Effector memory CD8-positive, alpha-beta T cell (primary cell): ENCODE results near the gene RASSF4.
A peak's percentile ranks its signal among the peaks of the same experiment; 100 is the strongest.

Experiments
- ATAC-seq: fragments of 150-1000 bp; cut with Tn5 transposase; replicated peaks from 2 replicates; pipeline ENCODE4 v1.10.0; 2021; ENCODE audit warnings: mild to moderate bottlenecking, moderate library complexity
- DNase-seq, 3 experiments: peaks; one replicate each; pipeline ENCODE4 v3.0.0; 2021
- H3K27ac Mint-ChIP-seq, 2 donors: one replicate each; pipeline ENCODE4 v1.8.0; 2022; ENCODE audit warnings: mild to moderate bottlenecking in 2 of 2, mixed read lengths in 2 of 2, moderate library complexity in 2 of 2
- H3K27me3 Mint-ChIP-seq, 2 donors: one replicate each; pipeline ENCODE4 v1.8.0; 2022; ENCODE audit warnings: mixed read lengths in 2 of 2
- H3K36me3 Mint-ChIP-seq: one replicate; pipeline ENCODE4 v1.8.0; 2022; ENCODE audit warnings: mild to moderate bottlenecking, moderate library complexity, mixed read lengths; ENCODE audit not compliant: insufficient read depth
- H3K4me1 Mint-ChIP-seq, 2 donors: one replicate each; pipeline ENCODE4 v1.8.0; 2022; ENCODE audit warnings: low read depth in 2 of 2, mixed read lengths in 2 of 2
- H3K4me3 Mint-ChIP-seq, 2 donors: one replicate each; pipeline ENCODE4 v1.8.0; 2022; ENCODE audit warnings: mild to moderate bottlenecking in 2 of 2, mixed read lengths in 2 of 2, moderate library complexity in 2 of 2
- H3K9me3 Mint-ChIP-seq, 2 donors: one replicate each; pipeline ENCODE4 v1.8.0; 2022; ENCODE audit warnings: mixed read lengths in 2 of 2

The RASSF4 gene

DNA sequence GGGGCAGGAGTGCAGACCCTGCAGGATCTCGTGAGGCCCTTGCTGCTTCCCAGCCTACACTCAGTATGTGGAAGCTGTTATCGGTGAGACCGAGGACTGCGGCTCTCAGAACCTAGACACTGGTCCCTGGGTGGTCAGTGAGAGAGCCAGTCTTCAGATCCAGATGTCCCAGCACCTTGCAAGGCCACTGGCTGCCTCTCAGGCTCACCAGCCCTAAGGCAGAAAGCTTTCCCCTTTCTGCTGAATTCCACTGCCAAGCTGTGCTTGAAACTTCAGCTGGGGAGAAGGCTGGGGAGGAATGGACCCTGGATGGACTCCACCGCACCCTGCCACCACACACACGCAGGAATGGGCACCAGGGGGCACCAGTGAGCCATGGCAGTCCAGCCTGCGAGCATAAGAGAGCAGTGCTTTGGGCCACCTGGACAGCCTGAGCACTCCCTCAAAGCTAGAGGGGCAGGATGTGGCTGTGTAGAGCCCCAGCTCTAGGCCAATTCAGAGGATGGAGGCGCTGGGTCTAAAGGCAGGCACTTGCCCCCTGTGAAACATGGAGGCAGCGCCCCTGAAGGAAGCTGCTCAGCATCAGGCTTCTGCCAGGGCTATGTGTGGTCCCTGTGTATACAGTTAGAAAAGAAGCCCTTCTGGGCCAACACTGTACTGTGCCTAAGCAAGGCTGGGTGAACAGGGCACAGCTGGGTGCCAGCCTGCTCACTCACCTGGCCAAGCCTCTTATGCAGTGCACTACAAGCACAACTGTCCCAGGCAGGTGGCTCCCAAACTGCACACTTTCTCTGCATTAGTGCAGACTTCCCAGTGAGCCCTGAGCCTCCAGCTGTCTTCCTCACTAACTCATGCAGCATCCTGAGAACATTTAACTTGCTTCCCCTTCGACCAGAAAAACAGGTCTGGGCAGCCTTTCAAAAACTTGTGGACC, 26.8 kb upstream of the RASSF4 start:
- peak; percentile 97 for ATAC-seq
- no peaks in the 10 kb centered on the region for H3K36me3 Mint-ChIP-seq

GRCh38 chr10:44933451-44934321, 25.9 kb upstream of the RASSF4 start:
- Mint-ChIP-seq H3K36me3 (no peaks in the 10 kb centered on the region), H3K4me1 (peaks cover 0 to 11% of the 10 kb centered on the region in 2 donors), H3K4me3 (no peak overlapping the region), H3K27me3 (peaks cover 0 to 14% of the 10 kb centered on the region in 2 donors), H3K27ac (no peak overlapping the region), H3K9me3 (no peaks in the 10 kb centered on the region)
- DNase-seq (no peak), ATAC-seq (no peak)

More for the DNA sequence above, 26.8 kb upstream of the RASSF4 start:
- no peak overlapping the region for H3K27ac Mint-ChIP-seq
- H3K27me3 Mint-ChIP-seq = peaks cover 0 to 12% of the 10 kb centered on the region in 2 donors
- peak; percentile 82 to 86 (median 85) for DNase-seq
- H3K4me3 Mint-ChIP-seq = no peak overlapping the region
- no peaks in the 10 kb centered on the region for H3K9me3 Mint-ChIP-seq
- H3K4me1 Mint-ChIP-seq = peaks cover 0 to 11% of the 10 kb centered on the region in 2 donors

DNA sequence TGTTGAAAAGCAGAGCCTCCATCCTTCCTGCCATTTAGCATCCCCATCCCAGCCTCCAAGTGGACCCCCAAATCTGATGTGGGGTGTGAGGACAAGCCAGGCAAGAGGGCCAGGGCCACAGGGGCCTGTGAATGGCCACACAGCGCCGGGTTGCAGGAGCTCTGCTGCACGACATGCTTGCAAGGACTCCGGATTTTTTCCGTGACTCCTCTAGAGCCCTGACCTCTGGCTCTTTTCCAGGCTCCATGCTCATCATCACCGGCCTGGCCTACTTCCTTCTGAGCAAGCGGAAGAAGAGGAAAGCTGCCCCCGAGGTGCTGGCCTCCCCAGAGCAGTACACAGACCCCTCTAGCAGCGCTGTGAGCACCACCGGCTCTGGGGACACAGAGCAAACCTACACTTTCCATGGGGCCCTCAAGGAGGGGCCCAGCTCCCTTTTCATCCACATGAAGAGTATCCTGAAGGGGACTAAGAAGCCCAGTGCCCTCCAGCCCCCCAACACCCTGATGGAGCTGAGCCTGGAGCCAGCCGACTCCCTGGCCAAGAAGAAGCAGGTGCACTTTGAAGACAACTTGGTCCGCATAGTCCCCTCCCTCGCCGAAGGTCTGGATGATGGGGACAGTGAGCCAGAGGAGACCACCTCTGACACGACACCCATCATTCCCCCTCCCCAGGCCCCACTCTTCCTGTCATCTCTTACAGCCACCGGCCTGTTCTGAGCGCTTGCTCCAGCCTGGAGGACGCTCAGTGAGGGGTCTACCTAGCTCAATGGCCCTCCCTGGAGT, 25.0 kb upstream of the RASSF4 start:
- Mint-ChIP-seq H3K27ac (peak overlapping the region in 1 of 2 donors; percentile 51), H3K27me3 (peaks cover 0 to 19% of the 10 kb centered on the region in 2 donors), H3K36me3 (no peaks in the 10 kb centered on the region), H3K4me1 (peaks cover 0 to 11% of the 10 kb centered on the region in 2 donors), H3K4me3 (no peak overlapping the region), H3K9me3 (no peaks in the 10 kb centered on the region)
- DNase-seq (no peak), ATAC-seq (no peak)

DNA sequence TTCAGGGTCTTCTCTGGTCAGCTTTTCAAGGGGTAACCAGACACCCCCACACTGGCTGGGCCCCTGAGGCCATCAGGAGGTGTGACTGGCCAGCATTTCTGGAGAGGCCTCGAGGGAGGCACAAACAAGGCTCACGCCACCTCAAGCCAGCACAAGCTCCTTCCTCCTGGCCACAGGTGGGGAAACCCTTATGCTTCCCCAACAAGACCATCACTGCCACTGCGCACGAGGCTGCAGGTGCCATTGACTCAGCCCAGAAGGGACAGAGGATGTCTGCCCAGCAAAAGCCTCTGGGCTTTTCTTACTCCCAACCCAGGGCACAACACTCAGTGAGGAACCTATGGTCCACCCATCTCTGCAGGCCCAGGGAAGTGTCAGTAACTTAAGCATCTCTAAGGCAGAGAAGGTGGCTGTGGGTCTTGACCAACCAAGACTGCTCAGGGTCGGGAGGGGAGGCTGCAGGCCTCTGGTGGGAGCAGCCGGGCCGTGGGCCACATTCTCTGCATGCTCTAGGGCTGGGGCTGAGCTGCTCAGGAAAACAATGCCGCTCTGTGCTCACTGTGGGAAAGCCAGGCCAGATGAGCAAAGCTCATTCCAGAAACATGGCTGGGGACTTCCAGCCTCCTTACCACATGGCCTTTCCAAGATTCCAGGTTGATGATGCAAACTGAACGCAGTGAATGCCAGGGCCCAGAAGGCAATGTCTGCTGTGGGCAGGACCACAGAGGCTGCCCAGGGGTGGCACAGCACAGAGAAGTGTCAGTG, 24.2 kb upstream of the RASSF4 start:
- DNase-seq = no peak

DNA sequence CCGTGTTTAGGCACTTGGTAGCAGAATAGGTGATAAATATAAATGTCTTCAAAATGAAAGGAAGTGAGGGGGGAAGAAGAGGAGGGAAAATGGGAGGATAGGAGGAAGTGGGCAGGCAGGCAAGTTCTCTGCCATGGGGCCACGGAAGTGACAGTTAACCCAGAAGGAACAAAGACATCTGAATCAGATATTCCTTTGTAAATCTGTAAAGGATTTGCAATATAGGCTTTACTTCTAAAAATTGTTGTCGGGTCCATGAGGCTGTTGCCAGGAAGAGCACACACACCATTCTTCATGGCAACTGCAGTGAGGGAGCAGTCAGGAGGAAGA, 23.7 kb upstream of the RASSF4 start:
- no peaks in the 10 kb centered on the region for H3K9me3 Mint-ChIP-seq

More for the DNA sequence above, 24.2 kb upstream of the RASSF4 start:
- H3K4me3 Mint-ChIP-seq = no peak overlapping the region
- peaks cover 0 to 11% of the 10 kb centered on the region in 2 donors for H3K4me1 Mint-ChIP-seq
- no peaks in the 10 kb centered on the region for H3K36me3 Mint-ChIP-seq
- H3K27ac Mint-ChIP-seq = peak overlapping the region; percentile 51 to 81
- H3K27me3 Mint-ChIP-seq = peaks cover 0 to 19% of the 10 kb centered on the region in 2 donors
- ATAC-seq = no peak
- no peaks in the 10 kb centered on the region for H3K9me3 Mint-ChIP-seq

DNA sequence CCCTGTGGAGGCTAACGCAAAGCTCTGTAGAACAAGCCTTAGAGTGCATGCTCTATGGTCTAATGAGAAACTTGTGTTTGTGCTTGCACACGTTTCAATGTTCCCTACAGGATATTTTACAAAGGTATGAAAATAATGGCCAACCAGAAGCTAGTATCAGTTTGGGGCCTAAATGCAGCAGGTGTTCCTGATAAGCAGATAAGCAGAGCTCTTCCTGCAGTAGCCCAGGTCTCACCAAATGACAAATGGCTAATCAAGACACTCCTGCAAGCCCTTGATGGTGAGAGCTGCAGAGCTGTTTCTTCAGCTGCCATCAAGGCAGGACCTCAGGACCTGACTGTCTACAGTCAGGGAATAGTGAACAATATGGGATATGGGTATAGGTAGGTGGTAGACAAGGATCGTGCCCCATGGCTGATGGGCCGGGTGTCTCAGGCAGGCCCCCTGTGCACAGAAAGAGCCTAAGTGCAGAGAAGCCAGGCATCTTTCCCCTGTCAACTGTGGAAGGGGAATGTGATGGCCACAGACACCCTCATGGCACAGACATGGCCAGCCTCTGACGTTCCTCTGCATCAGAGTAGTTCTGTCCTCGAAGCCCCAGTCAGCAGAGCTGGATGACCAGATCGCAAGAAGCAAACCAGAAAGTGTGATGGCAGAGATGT, 23.2 kb upstream of the RASSF4 start:
- Mint-ChIP-seq H3K4me1 (peaks cover 0 to 11% of the 10 kb centered on the region in 2 donors), H3K27ac (peak overlapping the region in 1 of 2 donors; percentile 81), H3K9me3 (no peaks in the 10 kb centered on the region), H3K36me3 (no peaks in the 10 kb centered on the region), H3K4me3 (no peak overlapping the region), H3K27me3 (peaks cover 1 to 19% of the 10 kb centered on the region in 2 donors)
- DNase-seq (no peak), ATAC-seq (no peak)

More for the DNA sequence above, 23.7 kb upstream of the RASSF4 start:
- H3K27ac Mint-ChIP-seq = peak overlapping the region; percentile 51 to 81
- DNase-seq = no peak
- H3K36me3 Mint-ChIP-seq = no peaks in the 10 kb centered on the region
- peaks cover 0 to 11% of the 10 kb centered on the region in 2 donors for H3K4me1 Mint-ChIP-seq
- ATAC-seq = no peak
- H3K4me3 Mint-ChIP-seq = no peak overlapping the region
- H3K27me3 Mint-ChIP-seq = peaks cover 0 to 19% of the 10 kb centered on the region in 2 donors

DNA sequence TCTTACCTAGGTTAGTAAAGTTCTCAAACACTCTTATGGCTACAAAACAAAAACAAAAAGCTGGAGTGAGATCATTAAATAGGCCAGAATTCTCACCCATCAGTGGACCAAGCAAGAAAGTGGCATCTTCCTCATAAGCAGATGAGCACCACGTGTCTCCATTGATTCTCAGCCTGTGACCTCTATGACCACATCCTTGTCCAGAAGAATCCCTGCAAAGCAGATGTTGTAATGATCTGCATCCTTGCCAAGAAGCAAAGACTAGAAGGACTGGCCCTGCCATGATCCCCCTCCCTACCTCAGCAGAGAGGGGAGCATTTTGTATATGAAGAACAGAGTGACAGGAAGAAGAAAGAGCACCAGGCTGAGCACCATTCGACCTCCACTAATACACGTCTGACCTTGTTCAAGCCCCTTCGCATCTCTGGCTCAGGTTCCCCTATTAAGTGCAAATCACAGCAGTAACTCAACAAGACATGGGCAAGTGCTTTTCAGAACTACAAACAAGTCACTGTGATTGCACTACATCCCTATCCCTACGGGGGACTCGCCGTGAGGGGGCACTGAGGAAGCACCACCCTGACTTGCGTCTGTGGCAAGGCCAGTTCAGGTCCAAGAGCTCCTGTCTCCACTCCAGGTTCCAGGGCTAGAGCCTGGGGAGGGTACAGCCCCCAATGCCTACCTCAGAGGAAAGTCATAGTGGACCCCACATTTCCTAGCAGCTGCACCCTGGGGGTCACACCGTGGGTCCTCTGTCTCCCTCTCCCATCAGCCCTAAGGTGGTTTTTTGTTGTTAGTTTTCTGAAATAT, 22.2 kb upstream of the RASSF4 start:
- no peak for ATAC-seq
- H3K27ac Mint-ChIP-seq = no peak overlapping the region
- DNase-seq = no peak
- H3K4me1 Mint-ChIP-seq = peaks cover 0 to 11% of the 10 kb centered on the region in 2 donors
- H3K9me3 Mint-ChIP-seq = no peaks in the 10 kb centered on the region
- H3K36me3 Mint-ChIP-seq = no peaks in the 10 kb centered on the region
- H3K27me3 Mint-ChIP-seq = peaks cover 8 to 23% of the 10 kb centered on the region in 2 donors
- H3K4me3 Mint-ChIP-seq = no peak overlapping the region

GRCh38 chr10:44938956-44939355, 20.6 kb upstream of the RASSF4 start:
- Mint-ChIP-seq H3K9me3 (peaks cover 0 to 2% of the 10 kb centered on the region in 2 donors), H3K27ac (no peak overlapping the region), H3K4me1 (peaks cover 0 to 9% of the 10 kb centered on the region in 2 donors), H3K27me3 (peaks cover 17 to 30% of the 10 kb centered on the region in 2 donors), H3K4me3 (no peak overlapping the region), H3K36me3 (no peaks in the 10 kb centered on the region)
- DNase-seq (no peak), ATAC-seq (no peak)

GRCh38 chr10:44939691-44940401, 19.8 kb upstream of the RASSF4 start:
- H3K9me3 Mint-ChIP-seq = peaks cover 5 to 11% of the 10 kb centered on the region in 2 donors
- no peak overlapping the region for H3K4me3 Mint-ChIP-seq
- peaks cover 17 to 26% of the 10 kb centered on the region in 2 donors for H3K27me3 Mint-ChIP-seq
- DNase-seq = no peak
- peaks cover 0 to 9% of the 10 kb centered on the region in 2 donors for H3K4me1 Mint-ChIP-seq
- no peak for ATAC-seq
- no peak overlapping the region for H3K27ac Mint-ChIP-seq
- no peaks in the 10 kb centered on the region for H3K36me3 Mint-ChIP-seq

- ATAC-seq = no peak
- Mint-ChIP-seq H3K4me3 (no peak overlapping the region), H3K27me3 (peaks cover 11 to 17% of the 10 kb centered on the region in 2 donors), H3K4me1 (no peaks in the 10 kb centered on the region), H3K27ac (no peak overlapping the region), H3K36me3 (peaks cover 3% of the 10 kb centered on the region), H3K9me3 (peaks cover 8 to 18% of the 10 kb centered on the region in 2 donors)
- no peak for DNase-seq
Observed at GRCh38 chr10:44944354-44944753, 15.2 kb upstream of the RASSF4 start.

DNA sequence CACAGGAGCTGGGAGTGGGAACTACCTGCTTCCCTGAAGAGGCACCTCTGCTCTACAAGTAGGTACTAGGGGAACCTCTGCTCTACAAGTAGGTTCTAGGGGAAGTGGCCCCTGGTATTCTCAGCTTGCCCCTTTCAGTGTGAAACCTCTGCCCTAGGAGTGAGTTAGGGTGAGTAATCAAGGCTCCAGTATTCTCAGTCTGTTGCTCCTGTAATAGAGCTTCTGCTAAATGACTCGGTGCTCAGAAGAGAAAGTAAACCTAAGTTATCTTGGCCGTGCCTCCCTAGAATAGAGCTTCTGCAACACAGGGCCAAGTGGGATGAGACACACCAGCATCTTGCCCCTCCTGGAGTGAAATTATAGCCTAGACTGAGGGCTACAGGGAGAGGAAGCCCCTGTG, 13.4 kb upstream of the RASSF4 start:
- Mint-ChIP-seq H3K27me3 (peaks cover 11 to 17% of the 10 kb centered on the region in 2 donors), H3K4me1 (peaks cover 3 to 5% of the 10 kb centered on the region in 2 donors), H3K9me3 (peaks cover 8 to 18% of the 10 kb centered on the region in 2 donors), H3K4me3 (no peak overlapping the region), H3K27ac (no peak overlapping the region), H3K36me3 (peaks cover 3% of the 10 kb centered on the region)
- ATAC-seq (no peak), DNase-seq (no peak)
